Measurements from ENCODE around the gene LRTM1.

Gene LRTM1

DNA sequence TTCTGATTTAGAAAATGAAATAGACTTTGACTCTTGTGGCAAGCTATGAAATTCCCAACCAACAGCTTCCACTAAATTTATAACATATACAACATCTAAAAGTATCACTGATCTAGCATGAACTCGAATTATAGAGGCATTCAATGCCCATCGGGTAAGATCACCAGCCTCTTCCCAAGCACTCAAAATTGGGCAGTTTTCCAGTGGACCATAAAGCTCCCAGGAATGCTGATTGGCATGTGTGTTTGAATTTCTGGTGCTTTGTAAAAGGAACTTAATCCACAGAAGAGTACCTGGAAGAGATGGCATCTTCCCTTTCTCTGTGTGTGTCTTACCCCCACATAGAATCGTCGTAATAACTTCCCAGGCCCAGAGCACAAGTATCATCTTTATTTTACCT, 10.0 kb downstream of the LRTM1 start:
- TF ChIP-seq POLR2A (IDR thresholded peaks at IDR 0.05; ENCODE audit: low read length) (no peak), GATA1 (IDR thresholded peaks at IDR 0.05; ENCODE audit: low read depth, low read length) (no peak)
- no peak for DNase-seq

DNA sequence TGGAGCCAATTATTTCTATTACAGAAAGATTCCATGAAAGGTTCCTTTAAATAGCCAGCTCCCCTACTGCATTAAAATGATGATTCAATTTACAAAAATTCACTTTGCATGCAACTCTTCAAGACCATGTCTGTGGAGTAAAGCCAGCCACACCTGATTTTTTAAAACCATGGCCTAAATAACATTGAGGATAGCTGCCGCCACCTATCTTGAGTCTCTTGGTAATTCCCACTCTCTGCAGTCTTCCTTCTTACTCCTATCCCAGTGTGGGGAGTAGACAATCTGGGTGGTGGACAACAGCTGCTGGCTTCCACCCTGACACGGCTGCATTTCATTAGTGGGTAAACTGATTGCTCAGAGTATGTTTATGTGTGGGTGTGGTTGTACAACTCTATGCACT, 10.7 kb downstream of the LRTM1 start:
- no peak for DNase-seq
- no peak for TF ChIP-seq POLR2A (IDR thresholded peaks at IDR 0.05; ENCODE audit: low read length)
- TF ChIP-seq GATA1 (IDR thresholded peaks at IDR 0.05; ENCODE audit: low read depth, low read length), result no peak

DNA sequence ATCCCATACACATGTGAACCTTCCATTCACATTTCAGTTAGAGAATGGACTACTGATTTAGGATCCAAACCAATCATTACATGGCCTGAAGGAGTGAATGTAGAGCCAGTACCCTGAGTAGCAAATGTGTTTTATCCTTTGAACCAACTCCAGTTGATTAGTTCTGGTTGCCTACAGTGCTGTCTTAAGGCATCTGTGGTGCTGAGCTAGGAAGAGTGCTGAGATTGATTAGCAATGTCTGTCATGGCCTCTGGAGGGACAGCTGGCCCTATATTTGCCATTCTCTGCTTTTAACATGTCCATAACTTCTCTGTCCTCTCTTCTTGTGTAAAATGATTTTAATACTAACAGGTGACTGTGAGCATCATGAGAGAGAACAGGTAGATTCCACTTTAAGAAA, 11.1 kb downstream of the LRTM1 start:
- TF ChIP-seq POLR2A (IDR thresholded peaks at IDR 0.05; ENCODE audit: low read length), result no peak
- TF ChIP-seq GATA1 (IDR thresholded peaks at IDR 0.05; ENCODE audit: low read depth, low read length), result no peak
- no peak for DNase-seq

DNA sequence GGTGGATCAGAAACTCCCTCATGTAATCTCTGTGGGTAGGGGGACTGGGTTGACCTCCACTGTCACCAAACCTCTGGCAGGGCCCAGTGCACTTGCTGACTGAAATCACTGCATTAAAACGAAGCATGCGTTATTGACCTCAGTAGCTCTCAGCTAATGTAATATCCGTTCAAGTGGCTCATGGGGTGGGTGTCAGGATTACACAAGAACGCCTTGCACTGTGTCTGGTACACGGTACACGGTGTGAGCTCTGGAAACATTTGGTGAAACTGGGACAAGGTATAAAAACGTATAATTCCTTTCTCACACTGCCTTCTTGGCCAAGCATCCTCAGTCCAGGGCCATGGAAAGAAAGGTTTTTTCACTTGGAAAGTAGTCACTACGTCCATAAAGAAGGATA, 11.9 kb downstream of the LRTM1 start:
- no peak for DNase-seq
- TF ChIP-seq GATA1 (IDR thresholded peaks at IDR 0.05; ENCODE audit: low read depth, low read length), result no peak
- TF ChIP-seq POLR2A (IDR thresholded peaks at IDR 0.05; ENCODE audit: low read length), result no peak

DNA sequence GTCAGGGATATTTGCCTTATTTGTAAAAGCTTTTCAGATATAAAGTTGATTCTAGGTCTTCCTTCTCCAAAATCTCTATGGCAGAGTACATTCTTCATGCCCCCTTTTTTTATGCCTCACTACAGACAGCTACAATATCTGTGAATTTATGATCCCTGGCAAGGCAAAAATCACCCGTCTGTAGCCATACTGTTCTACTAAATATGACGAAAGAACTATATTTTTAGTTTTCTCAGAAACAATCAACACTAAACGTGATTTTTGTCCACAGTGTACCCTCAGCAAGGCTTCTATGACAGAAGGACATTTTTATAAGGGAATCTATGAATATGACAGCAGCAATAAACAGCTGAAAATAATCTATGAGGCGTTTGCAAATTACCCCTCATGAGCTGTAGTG, 12.7 kb downstream of the LRTM1 start:
- no peak for DNase-seq
- no peak for TF ChIP-seq POLR2A (IDR thresholded peaks at IDR 0.05; ENCODE audit: low read length)
- no peak for TF ChIP-seq GATA1 (IDR thresholded peaks at IDR 0.05; ENCODE audit: low read depth, low read length)

DNA sequence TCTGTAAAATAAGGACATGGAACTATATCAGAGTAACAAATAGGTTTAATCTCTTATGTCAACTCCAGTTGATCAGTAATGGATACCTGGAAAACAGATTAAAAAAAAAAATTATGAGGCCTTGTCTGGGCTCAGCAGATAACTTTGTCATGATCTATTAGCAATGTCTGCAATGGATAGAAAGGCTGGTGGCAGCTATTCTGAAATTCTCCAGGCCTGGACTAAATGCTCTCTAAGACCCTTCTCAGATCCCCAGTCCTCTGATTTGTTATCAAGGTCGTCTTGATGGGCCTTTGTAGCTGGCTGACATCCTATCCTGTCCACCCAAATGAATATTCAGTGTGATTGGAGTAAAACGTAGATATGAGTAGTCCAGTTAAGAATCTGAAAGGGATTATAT, 13.7 kb downstream of the LRTM1 start:
- DNase-seq, result no peak
- TF ChIP-seq POLR2A (IDR thresholded peaks at IDR 0.05; ENCODE audit: low read length) (no peak), GATA1 (IDR thresholded peaks at IDR 0.05; ENCODE audit: low read depth, low read length) (no peak)

DNA sequence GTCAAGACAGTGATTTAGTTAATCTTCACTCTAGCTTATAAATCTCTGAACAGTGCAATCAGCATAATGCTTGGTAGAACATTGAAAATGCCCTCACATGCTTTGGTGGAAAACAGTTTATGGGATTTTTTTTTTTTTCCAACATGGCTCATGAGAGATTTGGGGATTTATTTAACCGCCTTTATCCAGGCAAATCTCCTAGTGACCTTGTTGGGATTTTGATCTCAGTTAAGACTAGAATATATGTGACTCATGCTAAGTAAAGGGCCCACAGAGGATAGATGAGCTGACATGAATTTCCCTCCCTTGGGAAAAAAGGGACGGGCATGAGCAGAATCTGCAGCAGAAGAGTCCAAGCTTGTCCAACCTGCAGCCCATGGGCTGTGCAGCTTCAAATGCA, 18.7 kb downstream of the LRTM1 start:
- TF ChIP-seq POLR2A (IDR thresholded peaks at IDR 0.05; ENCODE audit: low read length) (no peak), GATA1 (IDR thresholded peaks at IDR 0.05; ENCODE audit: low read depth, low read length) (no peak)
- DNase-seq, result no peak

DNA sequence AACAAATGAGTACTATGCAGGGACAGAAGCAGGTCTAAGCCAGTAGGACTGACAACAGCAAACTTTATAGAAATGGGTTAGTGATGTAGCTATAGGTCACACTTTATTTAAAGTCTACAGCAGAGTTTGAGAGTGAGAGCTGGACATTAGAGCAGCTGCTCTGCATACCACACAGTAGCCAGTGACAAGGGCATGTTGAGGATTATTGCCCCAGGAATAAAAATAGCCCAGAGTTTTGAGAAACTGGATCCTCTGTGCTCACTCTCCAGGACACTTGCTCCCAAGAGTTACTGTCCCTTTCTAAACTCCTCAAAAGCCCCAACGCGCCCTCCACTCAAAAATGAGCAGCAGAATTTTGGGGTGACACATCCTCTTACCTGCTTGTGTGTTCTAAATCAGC, 21.1 kb downstream of the LRTM1 start:
- DNase-seq, result no peak

DNA sequence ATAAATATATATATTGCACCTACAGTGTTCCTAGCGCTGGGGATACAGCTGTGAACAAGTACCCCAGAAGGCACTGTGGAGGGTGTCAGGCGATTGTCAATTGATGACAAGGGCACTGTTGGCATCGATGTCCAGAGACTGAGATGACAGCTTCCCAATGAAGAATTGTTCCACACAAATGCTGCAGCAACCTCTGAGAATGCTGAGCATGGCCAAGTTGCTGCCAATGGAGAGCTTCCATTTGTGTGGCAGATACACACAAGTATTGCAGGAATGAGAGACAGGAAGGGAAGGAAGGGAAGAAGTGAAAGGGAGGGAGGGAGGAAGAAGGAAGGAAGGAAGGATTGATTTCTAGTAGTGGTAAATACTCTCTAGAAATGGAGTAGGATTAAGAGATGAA, 21.9 kb downstream of the LRTM1 start:
- DNase-seq, result no peak
- no peak for TF ChIP-seq POLR2A (IDR thresholded peaks at IDR 0.05; ENCODE audit: low read length)
- no peak for TF ChIP-seq GATA1 (IDR thresholded peaks at IDR 0.05; ENCODE audit: low read depth, low read length)

More for the DNA sequence above, 21.1 kb downstream of the LRTM1 start:
- TF ChIP-seq GATA1 (IDR thresholded peaks at IDR 0.05; ENCODE audit: low read depth, low read length), result no peak
- TF ChIP-seq POLR2A (IDR thresholded peaks at IDR 0.05; ENCODE audit: low read length), result no peak

DNA sequence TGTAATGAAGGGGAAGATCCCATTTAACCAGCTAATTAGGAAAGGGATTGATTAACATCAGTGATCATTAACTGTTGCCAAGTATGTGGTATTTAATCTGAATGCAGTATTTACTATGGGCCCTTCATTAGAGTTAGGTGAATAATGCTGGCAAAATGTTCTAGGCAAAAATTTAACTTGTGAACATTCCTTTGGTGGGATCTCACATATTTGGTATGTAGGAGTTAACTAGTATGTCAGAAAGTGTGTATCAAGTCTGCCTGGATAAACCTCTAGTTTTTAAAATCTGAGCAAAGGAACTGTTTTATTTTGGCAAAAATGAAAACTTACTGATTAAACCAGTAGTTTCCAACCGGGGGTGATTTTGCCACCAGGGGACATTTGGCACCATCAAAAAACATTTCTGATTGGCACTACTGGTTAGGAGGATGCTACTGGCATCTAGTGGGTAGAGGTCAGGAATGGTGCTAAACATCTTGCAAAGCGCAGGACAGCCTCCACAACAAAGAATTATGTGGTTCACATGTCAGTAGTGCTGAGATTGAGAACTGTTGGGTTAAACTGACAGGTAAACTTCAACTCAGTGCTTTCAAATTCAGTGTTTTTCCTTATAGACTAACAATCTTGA, 22.5 kb downstream of the LRTM1 start:
- TF ChIP-seq POLR2A (IDR thresholded peaks at IDR 0.05; ENCODE audit: low read length), result no peak
- no peak for TF ChIP-seq GATA1 (IDR thresholded peaks at IDR 0.05; ENCODE audit: low read depth, low read length)
- DNase-seq, result no peak

DNA sequence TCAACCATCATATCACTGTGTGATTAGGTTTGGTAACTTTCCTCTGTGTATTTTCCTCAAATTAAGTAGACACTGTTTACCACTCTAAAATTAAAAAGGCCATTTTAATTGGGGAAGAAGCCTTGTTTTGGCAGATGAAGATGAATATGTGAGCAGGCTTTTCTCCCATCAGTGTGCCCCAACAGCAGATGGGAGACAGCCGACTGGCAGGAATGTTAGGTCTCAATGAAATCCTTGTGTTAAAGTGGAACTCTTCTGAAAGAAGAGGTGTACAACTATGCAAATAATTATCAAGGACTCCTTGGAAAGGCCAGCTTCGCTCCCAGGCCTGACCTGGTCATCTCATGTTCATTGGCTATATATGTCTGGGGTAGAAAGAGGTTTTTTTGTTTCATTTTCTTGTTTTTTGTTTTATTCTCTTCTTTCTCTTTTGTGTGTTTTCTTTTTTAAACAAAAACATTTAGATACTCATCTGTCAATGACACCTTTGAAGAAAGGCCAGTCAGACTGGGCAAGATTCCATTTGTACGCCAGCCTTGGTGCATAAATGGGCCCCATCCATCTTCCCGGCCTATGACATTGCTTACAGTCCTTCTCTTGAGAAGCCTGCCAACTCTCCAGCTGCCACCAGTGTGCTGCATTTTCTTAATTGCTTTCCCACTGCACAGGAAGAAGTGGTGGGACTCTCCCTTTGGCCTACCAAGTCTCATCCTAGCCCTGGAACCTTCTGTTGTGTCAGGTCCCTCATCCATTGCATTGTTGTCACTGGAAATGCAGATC, 25.8 kb downstream of the LRTM1 start:
- no peak for DNase-seq
- no peak for TF ChIP-seq POLR2A (IDR thresholded peaks at IDR 0.05; ENCODE audit: low read length)
- TF ChIP-seq GATA1 (IDR thresholded peaks at IDR 0.05; ENCODE audit: low read depth, low read length), result no peak

DNA sequence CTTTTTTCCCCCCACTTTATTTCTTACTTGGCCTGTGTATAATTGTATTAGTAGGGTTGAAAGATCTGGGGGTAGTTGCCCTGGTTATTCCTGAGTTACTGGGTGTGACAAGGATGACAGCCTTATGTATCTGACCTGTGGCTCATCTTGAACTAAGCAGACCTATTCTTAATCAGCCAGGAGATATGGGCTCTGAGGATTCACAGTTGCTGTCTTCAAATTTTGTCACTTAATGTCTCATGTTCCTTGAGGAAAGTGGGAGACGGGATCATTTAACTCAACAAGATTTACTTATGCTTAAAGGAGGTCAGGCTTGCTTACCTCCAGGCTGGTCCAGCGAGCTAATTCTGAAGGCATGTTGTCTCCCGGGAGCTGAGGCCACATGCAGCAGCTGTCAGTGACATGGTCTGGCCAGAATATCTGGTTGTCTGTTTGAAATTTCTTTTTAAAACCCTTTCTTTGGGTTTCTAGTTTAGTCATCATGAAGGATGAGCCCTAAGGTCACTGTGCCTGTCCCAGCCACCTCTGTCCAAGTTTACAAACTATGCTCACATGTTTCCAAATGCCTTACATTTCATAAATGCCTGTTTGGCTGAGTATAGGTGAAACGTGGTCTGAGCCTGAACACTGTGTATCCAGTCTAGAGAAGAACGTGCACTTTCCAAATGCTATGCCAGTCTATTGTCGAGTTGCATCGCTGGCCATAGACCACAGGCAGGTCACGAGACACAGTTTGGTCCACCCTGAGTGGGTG, 26.8 kb downstream of the LRTM1 start:
- TF ChIP-seq GATA1 (IDR thresholded peaks at IDR 0.05; ENCODE audit: low read depth, low read length) (no peak), POLR2A (IDR thresholded peaks at IDR 0.05; ENCODE audit: low read length) (no peak)
- no peak for DNase-seq

DNA sequence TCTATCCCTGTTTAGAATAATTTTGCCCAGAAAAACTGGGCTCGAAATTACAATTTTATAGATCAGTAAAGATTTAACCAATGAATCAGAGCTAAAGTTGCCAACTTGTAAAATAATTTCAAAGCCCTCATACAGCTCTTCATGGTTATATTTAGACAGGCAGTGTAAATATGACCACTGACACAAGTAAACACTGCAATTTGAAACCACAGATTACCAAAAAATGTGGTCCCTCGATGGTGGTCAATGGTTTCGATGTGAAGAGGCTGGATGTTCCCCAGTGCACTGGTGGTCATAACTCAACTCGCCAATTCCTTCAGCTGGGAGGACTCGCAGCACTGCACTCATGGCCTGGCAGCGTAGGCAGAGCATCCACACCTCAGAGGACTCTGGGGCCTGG, 28.6 kb downstream of the LRTM1 start:
- TF ChIP-seq POLR2A (IDR thresholded peaks at IDR 0.05; ENCODE audit: low read length) (no peak), GATA1 (IDR thresholded peaks at IDR 0.05; ENCODE audit: low read depth, low read length) (no peak)
- no peak for DNase-seq

DNA sequence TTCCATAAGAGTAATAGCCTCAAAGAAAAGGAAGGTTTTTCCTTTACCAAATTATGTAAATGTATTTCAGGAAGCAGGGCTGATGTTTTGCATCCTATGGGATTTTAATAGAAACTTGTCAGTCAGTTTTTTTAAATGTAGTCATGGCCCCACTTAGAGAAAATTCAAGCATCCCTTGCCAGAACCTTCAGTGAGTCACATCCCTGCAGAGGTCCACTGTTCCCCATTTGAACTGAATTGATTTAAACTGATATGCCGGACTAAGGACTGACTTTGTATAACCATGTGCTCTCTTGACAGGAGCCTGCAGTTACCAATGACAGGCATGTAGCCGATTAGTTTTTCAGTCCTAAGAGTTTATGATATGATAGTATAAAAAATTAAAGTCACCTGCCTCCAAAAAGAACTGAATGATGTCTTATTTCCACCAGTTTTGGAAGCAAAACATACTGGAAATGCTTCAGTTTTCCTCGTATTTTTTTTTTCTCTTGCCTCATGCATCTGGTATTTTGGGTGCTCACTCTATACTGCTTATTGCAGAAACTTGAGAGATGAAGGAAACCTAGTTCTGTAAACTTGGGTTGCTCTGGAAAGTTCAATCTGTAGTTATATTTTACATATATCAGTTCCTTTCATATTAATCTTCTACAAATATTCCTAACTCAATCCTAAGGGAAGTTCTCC, 30.7 kb downstream of the LRTM1 start:
- TF ChIP-seq POLR2A (IDR thresholded peaks at IDR 0.05; ENCODE audit: low read length), result no peak
- no peak for TF ChIP-seq GATA1 (IDR thresholded peaks at IDR 0.05; ENCODE audit: low read depth, low read length)

More for the DNA sequence above, 30.7 kb downstream of the LRTM1 start:
- no peak for DNase-seq

Data from erythroblast (primary cell).